H54 (cell line): ENCODE data around the gene TGM5.

Source experiments
- DNase-seq: peaks from one replicate; pipeline ENCODE4 v3.0.0; 2011; ENCODE audit warnings: low spot score, mixed read lengths; ENCODE audit not compliant: insufficient read length
- FAIRE-seq: peaks from 3 replicates; lab custom pipeline; 2011; peaks lifted over from hg19 to GRCh38; lab: Jason Lieb, UNC
- POLR2A ChIP-seq: IDR thresholded peaks from 2 replicates; pipeline ENCODE4 v1.6.1; 2011; ENCODE audit warnings: low read depth, mild to moderate bottlenecking, low read length

Gene TGM5

DNA sequence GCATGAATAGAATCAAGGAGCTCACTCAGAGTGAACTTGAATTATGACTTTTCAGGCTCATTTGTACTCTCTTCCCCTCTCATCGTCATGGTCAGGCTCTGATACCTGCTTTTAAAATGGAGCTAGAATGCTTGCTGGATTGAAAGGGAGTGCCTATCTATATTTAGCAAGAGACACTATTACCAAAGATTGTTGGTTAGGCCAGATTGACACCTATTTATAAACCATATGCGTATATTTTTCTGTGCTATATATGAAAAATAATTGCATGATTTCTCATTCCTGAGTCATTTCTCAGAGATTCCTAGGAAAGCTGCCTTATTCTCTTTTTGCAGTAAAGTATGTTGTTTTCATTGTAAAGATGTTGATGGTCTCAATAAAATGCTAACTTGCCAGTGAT, 71.9 kb downstream of the TGM5 start:
- no peak for FAIRE-seq
- TF ChIP-seq POLR2A = no peak
- DNase-seq = no peak

DNA sequence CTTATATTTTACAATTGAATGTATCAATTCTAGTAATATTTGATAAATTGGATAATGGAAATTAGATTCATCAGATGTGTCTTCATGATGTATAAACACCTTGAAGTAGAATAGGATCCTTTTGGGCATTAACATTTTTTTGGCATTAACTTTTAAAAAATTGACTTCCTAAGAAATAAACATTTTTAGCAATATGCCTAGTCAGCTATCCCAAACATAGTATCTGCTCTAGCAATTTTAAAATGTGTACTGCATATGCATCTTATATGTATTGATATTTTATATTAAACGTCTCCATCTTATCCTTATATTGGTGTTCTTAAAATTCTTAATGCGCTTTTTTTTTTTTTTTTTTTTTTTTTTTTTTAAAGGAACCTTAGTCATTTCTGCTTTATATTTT, 73.0 kb downstream of the TGM5 start:
- TF ChIP-seq POLR2A = no peak
- DNase-seq = no peak
- FAIRE-seq = no peak

- FAIRE-seq (no peak), DNase-seq (no peak)
- no peak for TF ChIP-seq POLR2A
Measured at GRCh38 chr15:43190178-43190577, 76.5 kb downstream of the TGM5 start.

- DNase-seq (no peak), FAIRE-seq (peak; percentile 55)
- no peak for TF ChIP-seq POLR2A
Measured at GRCh38 chr15:43189296-43189695, 77.4 kb downstream of the TGM5 start.

DNA sequence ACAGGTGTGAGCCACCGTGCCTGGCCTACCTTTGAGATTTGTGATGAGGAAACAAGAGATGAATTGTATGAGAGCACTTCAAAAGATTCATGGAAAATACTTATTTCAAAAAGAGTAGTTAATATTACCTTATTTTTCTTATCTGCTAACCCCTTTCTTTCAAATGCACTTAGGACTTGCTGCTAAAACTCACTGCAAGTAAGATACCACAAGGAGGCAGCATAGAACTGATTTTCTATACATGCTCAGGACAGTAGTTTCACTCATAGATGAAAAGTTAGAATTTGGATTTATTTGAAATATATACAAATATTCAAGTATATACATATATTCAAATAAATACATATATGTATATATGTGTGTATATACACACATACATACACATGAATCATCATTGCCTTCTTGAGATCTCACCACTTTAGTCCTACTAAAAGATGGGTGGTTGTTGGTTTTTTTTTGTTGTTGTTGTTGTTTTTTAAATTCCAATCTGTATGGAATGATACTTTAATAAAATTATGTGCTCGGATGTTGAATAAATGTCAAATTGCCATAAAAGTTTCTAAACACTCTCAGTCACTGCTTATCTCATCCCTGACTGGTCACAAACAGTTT, 79.1 kb downstream of the TGM5 start:
- peak; percentile 41 for FAIRE-seq
- no peak for DNase-seq
- TF ChIP-seq POLR2A = no peak

DNA sequence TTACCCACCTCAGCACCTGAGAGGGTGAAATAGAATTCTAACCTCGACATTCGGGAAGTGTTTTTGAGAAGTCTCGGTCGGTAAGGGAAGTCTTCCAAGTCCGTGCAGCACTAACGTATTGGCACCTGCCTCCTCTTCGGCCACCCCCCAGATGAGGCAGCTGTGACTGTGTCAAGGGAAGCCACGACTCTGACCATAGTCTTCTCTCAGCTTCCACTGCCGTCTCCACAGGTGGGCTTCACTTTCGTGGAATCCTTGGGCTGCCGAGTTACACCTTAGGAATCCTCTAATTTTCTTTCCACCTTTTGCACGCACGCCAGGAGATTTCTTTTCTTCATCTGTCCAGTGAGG, 80.8 kb downstream of the TGM5 start:
- FAIRE-seq = peak; percentile 58
- TF ChIP-seq POLR2A = no peak
- no peak for DNase-seq

GRCh38 chr15:43185157-43186002, 81.3 kb downstream of the TGM5 start, which contains the start of gene CCNDBP1:
TSS of gene CCNDBP1 (plus strand) at chr15:43185403. CDS start at chr15:43185499, 96 bp downstream.
- FAIRE-seq = peak; percentile 99
- peak; percentile 96 for DNase-seq
- peak; percentile 81 for TF ChIP-seq POLR2A

GRCh38 chr15:43184407-43185124, 82.2 kb downstream of the TGM5 start:
- DNase-seq (no peak), FAIRE-seq (peak; percentile 23)
- TF ChIP-seq POLR2A = no peak

- peak; percentile 33 for FAIRE-seq
- TF ChIP-seq POLR2A = no peak
- no peak for DNase-seq
Measured at GRCh38 chr15:43183270-43183669, 83.5 kb downstream of the TGM5 start.
